Spleen (tissue), 7 donors: Measurements from ENCODE around the gene MAPKBP1.

Experiments used
- POLR2A ChIP-seq, 3 donors: fragments of 450-650 bp; IDR thresholded peaks; one replicate each; pipeline ENCODE4 v1.5.1; 2017; ENCODE audit warnings: antibody characterized with exemption in 3 of 3, mild to moderate bottlenecking in 1 of 3
- POLR2AphosphoS5 ChIP-seq, 3 donors: sonication (generic); formaldehyde crosslinking; IDR thresholded peaks; one replicate each; pipeline ENCODE4 v1.5.1; 2017; ENCODE audit warnings: antibody characterized with exemption in 3 of 3
- TF ChIP-seq, protein P1 (sequence below), 11 experiments: fragments of 200-600 bp in 7 of 11; fragments of 450-650 bp in 4 of 11; sonication (generic) in 4 of 11; IDR thresholded peaks in 8 of 11; conservative IDR thresholded peaks in 3 of 11; 1 replicate in 7 of 11; 2 replicates in 4 of 11; pipeline versions ENCODE4 v1.4.0 to v1.8.0; 2016 to 2021; ENCODE audit warnings: antibody characterized with exemption in 11 of 11, inconsistent platforms in 4 of 11, mild to moderate bottlenecking in 1 of 11
- donor health status: DM: no; HTN: no; CAD: no; lungs with moderate emphysema.
- donor health status: DM: no; HTN: no; CAD: no.
- donor health status: DM: no; HTN: no; CAD: no.

GRCh38 chr15:41851755-41852370 is 77.6 kb downstream of the MAPKBP1 start:
- TF ChIP-seq POLR2AphosphoS5 (IDR thresholded peaks at IDR 0.05) (peak in 1 of 3 donors; percentile 46), POLR2A (IDR thresholded peaks at IDR 0.05) (no peak)
- TF ChIP-seq, protein P1, sequence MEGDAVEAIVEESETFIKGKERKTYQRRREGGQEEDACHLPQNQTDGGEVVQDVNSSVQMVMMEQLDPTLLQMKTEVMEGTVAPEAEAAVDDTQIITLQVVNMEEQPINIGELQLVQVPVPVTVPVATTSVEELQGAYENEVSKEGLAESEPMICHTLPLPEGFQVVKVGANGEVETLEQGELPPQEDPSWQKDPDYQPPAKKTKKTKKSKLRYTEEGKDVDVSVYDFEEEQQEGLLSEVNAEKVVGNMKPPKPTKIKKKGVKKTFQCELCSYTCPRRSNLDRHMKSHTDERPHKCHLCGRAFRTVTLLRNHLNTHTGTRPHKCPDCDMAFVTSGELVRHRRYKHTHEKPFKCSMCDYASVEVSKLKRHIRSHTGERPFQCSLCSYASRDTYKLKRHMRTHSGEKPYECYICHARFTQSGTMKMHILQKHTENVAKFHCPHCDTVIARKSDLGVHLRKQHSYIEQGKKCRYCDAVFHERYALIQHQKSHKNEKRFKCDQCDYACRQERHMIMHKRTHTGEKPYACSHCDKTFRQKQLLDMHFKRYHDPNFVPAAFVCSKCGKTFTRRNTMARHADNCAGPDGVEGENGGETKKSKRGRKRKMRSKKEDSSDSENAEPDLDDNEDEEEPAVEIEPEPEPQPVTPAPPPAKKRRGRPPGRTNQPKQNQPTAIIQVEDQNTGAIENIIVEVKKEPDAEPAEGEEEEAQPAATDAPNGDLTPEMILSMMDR (IDR thresholded peaks at IDR 0.05 in 8 of 11, conservative IDR thresholded peaks at IDR 0.05 in 3 of 11): no peak
